ENCODE data around the gene ZNF646. TPM values are rescaled to one million over a fixed set of nuclear protein-coding genes. Genes with fewer than 3 reads are reported as not detected.

Gene ZNF646
- total RNA-seq, 1 donor: 18.5 TPM

GRCh38 chr16:31108794-31109558, 34.8 kb downstream of the ZNF646 start:
- Histone ChIP-seq H3K9me3 (ENCODE audit: low read depth, low read length) (no peaks in the 10 kb centered on the region), H3K4me3 (ENCODE audit: insufficient read depth, low read length) (peak overlapping the region; percentile 94), H3K4me1 (ENCODE audit: insufficient read depth, low read length) (peaks cover 15% of the 10 kb centered on the region), H4K20me1 (ENCODE audit: insufficient read depth, low read length) (peaks cover 3% of the 10 kb centered on the region), H3K27me3 (ENCODE audit: insufficient read depth, low read length) (no peaks in the 10 kb centered on the region), H3K27ac (ENCODE audit: low read depth, low read length) (peak overlapping the region; percentile 74), H3K36me3 (ENCODE audit: insufficient read depth, low read length) (peaks cover 38% of the 10 kb centered on the region), H3K79me2 (ENCODE audit: insufficient read depth, low read length) (peaks cover 19% of the 10 kb centered on the region), H2AFZ (ENCODE audit: low read length) (no peak overlapping the region), H3K4me2 (ENCODE audit: insufficient read depth, low read length) (peak overlapping the region; percentile 73)
- peak; percentile 76 for DNase-seq (ENCODE audit: insufficient read length, low spot score, missing footprints)
- no peak for TF ChIP-seq CTCF (IDR thresholded peaks at IDR 0.05; ENCODE audit: extremely low read depth, low read depth, low read length)

- H2AFZ ChIP-seq (ENCODE audit: low read length): no peak overlapping the region
- H4K20me1 ChIP-seq (ENCODE audit: insufficient read depth, low read length): peaks cover 3% of the 10 kb centered on the region
- peaks cover 15% of the 10 kb centered on the region for H3K4me1 ChIP-seq (ENCODE audit: insufficient read depth, low read length)
- H3K36me3 ChIP-seq (ENCODE audit: insufficient read depth, low read length): peaks cover 38% of the 10 kb centered on the region
- TF ChIP-seq CTCF (IDR thresholded peaks at IDR 0.05; ENCODE audit: extremely low read depth, low read depth, low read length): no peak
- H3K27ac ChIP-seq (ENCODE audit: low read depth, low read length): no peak overlapping the region
- H3K4me2 ChIP-seq (ENCODE audit: insufficient read depth, low read length): peak overlapping the region; percentile 73
- H3K4me3 ChIP-seq (ENCODE audit: insufficient read depth, low read length): no peak overlapping the region
- peak; percentile 46 for DNase-seq (ENCODE audit: insufficient read length, low spot score, missing footprints)
- H3K27me3 ChIP-seq (ENCODE audit: insufficient read depth, low read length): no peaks in the 10 kb centered on the region
- H3K9me3 ChIP-seq (ENCODE audit: low read depth, low read length): no peaks in the 10 kb centered on the region
- H3K79me2 ChIP-seq (ENCODE audit: insufficient read depth, low read length): peaks cover 19% of the 10 kb centered on the region
Observed at GRCh38 chr16:31109622-31110021, 35.4 kb downstream of the ZNF646 start.

- no peak overlapping the region for H3K4me2 ChIP-seq (ENCODE audit: insufficient read depth, low read length)
Observed at GRCh38 chr16:31110106-31111034, 36.1 kb downstream of the ZNF646 start.

More at GRCh38 chr16:31110106-31111034, 36.1 kb downstream of the ZNF646 start:
- Histone ChIP-seq H3K4me1 (ENCODE audit: insufficient read depth, low read length) (peaks cover 15% of the 10 kb centered on the region), H2AFZ (ENCODE audit: low read length) (no peak overlapping the region), H3K79me2 (ENCODE audit: insufficient read depth, low read length) (peaks cover 19% of the 10 kb centered on the region), H3K27ac (ENCODE audit: low read depth, low read length) (no peak overlapping the region), H3K27me3 (ENCODE audit: insufficient read depth, low read length) (no peaks in the 10 kb centered on the region), H3K4me3 (ENCODE audit: insufficient read depth, low read length) (no peak overlapping the region), H3K36me3 (ENCODE audit: insufficient read depth, low read length) (peaks cover 38% of the 10 kb centered on the region), H3K9me3 (ENCODE audit: low read depth, low read length) (no peaks in the 10 kb centered on the region), H4K20me1 (ENCODE audit: insufficient read depth, low read length) (peaks cover 3% of the 10 kb centered on the region)
- TF ChIP-seq CTCF (IDR thresholded peaks at IDR 0.05; ENCODE audit: extremely low read depth, low read depth, low read length): no peak
- peak; percentile 77 for DNase-seq (ENCODE audit: insufficient read length, low spot score, missing footprints)

All from osteoblast (primary cell).